Measurements from ENCODE around the gene HINFP. TPM values are rescaled to one million over a fixed set of nuclear protein-coding genes. Genes with fewer than 3 reads are reported as not detected.

The HINFP gene
- total and polyA plus RNA-seq, 2 of the 8 experiments (the other 6 are each of a cell fraction or from before 2014, with no cell fraction given): 35.0 to 37.3 TPM

- peak; percentile 55 for TF ChIP-seq POLR2AphosphoS5 (IDR thresholded peaks at IDR 0.05; ENCODE audit: low read depth, low read length)
- no peak for TF ChIP-seq CHD7 (IDR thresholded peaks at IDR 0.05; ENCODE audit: insufficient replicate concordance, low read length)
- no peak for TF ChIP-seq JUND (IDR thresholded peaks at IDR 0.05; ENCODE audit: low read length)
- TF ChIP-seq CTBP2 (IDR thresholded peaks at IDR 0.05; ENCODE audit: borderline replicate concordance, insufficient read depth, insufficient read length, low read length): no peak
- peak; percentile 60; the same call in 1 of the 2 replicates for TF ChIP-seq ATF2 (IDR thresholded peaks at IDR 0.05; ENCODE audit: low read length)
- TF ChIP-seq SUZ12 (IDR thresholded peaks at IDR 0.05; ENCODE audit: low read length): no peak
- no peak for TF ChIP-seq RBBP5 (IDR thresholded peaks at IDR 0.05; ENCODE audit: borderline replicate concordance, low read depth, low read length)
- TF ChIP-seq CBX5 (IDR thresholded peaks at IDR 0.05; ENCODE audit: low read depth, low read length): no peak
These were observed 19.5 kb upstream of the HINFP start, which contains the start of gene DPAGT1 (continued) for GRCh38 chr11:119101759-119102423.

Data from H1 (cell line).